Measurements from ENCODE around the gene OR6K3. TPM values are rescaled to one million over a fixed set of nuclear protein-coding genes. Genes with fewer than 3 reads are reported as not detected.

Gene OR6K3
- total and polyA plus RNA-seq, 12 donors: 0.32 TPM; not detected in 11

DNA sequence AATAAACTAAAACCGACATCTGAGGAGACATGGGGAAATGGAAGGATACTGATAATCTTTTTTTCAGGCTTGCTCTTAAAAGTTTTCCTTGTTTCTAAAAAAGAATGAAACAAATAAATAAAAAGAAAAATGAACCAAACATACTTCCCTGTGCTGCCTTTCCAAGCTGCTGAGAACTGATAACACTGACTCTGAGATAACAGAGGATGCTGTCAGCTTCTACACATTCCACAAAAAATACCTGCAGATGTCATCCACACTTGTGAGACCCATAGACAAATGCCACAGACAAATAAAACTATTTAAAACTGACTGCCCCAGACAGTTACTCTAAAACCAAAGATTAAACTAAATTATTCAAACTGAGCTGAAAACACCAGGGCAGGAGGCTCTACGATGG lies 12.0 kb upstream of the OR6K3 start:
- TF ChIP-seq, protein P1, sequence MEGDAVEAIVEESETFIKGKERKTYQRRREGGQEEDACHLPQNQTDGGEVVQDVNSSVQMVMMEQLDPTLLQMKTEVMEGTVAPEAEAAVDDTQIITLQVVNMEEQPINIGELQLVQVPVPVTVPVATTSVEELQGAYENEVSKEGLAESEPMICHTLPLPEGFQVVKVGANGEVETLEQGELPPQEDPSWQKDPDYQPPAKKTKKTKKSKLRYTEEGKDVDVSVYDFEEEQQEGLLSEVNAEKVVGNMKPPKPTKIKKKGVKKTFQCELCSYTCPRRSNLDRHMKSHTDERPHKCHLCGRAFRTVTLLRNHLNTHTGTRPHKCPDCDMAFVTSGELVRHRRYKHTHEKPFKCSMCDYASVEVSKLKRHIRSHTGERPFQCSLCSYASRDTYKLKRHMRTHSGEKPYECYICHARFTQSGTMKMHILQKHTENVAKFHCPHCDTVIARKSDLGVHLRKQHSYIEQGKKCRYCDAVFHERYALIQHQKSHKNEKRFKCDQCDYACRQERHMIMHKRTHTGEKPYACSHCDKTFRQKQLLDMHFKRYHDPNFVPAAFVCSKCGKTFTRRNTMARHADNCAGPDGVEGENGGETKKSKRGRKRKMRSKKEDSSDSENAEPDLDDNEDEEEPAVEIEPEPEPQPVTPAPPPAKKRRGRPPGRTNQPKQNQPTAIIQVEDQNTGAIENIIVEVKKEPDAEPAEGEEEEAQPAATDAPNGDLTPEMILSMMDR (IDR thresholded peaks at IDR 0.05): no peak
- Histone ChIP-seq H3K36me3 (replicated peaks in 1 of 2) (no peaks in the 10 kb centered on the region), H3K27me3 (no peaks in the 10 kb centered on the region), H3K4me3 (no peak overlapping the region), H3K4me1 (replicated peaks in 1 of 2) (no peaks in the 10 kb centered on the region), H3K9me3 (replicated peaks in 1 of 3) (no peaks in the 10 kb centered on the region), H3K27ac (no peak overlapping the region)
- whole genome bisulfite sequencing, 4 donors: 71 to 76% (median 71%) methylated on average over 2 of the region's 2 CpGs
- no peak for DNase-seq
- intact Hi-C loops (cut with DNase I): no loop called here

DNA sequence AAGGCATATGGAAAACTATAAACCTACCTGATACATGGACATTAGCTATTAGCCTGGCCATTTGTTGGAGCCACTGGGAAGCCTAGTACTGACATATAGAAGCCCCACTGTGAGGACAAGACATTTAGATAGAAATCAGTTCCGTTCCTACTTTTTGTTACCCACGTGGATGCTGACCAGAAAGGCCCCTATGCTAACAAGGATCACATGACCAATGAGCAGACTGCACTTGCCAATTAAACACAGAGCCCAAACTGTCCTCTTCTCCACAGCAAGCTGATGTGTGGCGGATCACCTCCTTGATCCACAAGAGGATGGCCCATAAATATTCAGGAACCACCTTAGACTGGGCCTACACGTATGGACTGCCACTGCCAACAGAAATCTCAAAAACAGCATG lies 11.2 kb upstream of the OR6K3 start:
- intact Hi-C loops (cut with DNase I): no loop called here
- H3K27ac ChIP-seq: no peak overlapping the region
- peaks cover 4% of the 10 kb centered on the region for H3K27me3 ChIP-seq
- H3K36me3 ChIP-seq (replicated peaks in 1 of 2): no peaks in the 10 kb centered on the region
- H3K4me3 ChIP-seq: no peak overlapping the region
- TF ChIP-seq, protein P1 (IDR thresholded peaks at IDR 0.05): no peak
- TF ChIP-seq POLR2A (IDR thresholded peaks at IDR 0.05): no peak
- H3K9me3 ChIP-seq (replicated peaks in 1 of 3): no peaks in the 10 kb centered on the region
- whole genome bisulfite sequencing, 4 donors: 82 to 96% (median 88%) methylated on average over 3 to 4 of the region's 4 CpGs
- no peak for DNase-seq
- no peaks in the 10 kb centered on the region for H3K4me1 ChIP-seq (replicated peaks in 1 of 2)

DNA sequence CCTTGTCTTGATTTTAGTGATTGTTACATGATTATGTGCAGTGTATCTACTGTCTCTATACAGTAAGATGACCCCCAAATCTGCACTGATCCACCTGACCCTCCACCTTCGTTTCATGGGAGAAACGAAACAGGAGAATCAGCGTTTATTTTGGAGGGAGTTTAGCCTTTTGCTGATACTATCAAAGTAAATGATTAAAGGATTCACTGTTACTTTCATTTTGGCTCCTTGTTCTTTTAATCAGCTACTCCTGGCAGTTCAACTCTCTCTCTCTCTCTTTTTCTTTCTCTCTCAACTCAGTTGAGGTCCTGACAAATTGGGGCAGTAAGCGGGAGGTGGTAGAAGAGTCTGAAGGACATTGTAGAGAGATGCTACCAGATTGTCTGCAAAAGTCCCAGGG lies 9.9 kb upstream of the OR6K3 start:
- no peaks in the 10 kb centered on the region for H3K36me3 ChIP-seq (replicated peaks in 1 of 2)
- H3K9me3 ChIP-seq (replicated peaks in 1 of 3): no peaks in the 10 kb centered on the region
- TF ChIP-seq POLR2A (IDR thresholded peaks at IDR 0.05): no peak
- TF ChIP-seq, protein P1 (IDR thresholded peaks at IDR 0.05): no peak
- intact Hi-C loops (cut with DNase I): no loop called here
- DNase-seq: no peak
- H3K4me1 ChIP-seq (replicated peaks in 1 of 2): no peaks in the 10 kb centered on the region
- peaks cover 4% of the 10 kb centered on the region for H3K27me3 ChIP-seq
- H3K4me3 ChIP-seq: no peak overlapping the region
- no peak overlapping the region for H3K27ac ChIP-seq
- WGBS, 4 donors: 71 to 75% (median 73%) methylated on average over 4 of the region's 4 CpGs

DNA sequence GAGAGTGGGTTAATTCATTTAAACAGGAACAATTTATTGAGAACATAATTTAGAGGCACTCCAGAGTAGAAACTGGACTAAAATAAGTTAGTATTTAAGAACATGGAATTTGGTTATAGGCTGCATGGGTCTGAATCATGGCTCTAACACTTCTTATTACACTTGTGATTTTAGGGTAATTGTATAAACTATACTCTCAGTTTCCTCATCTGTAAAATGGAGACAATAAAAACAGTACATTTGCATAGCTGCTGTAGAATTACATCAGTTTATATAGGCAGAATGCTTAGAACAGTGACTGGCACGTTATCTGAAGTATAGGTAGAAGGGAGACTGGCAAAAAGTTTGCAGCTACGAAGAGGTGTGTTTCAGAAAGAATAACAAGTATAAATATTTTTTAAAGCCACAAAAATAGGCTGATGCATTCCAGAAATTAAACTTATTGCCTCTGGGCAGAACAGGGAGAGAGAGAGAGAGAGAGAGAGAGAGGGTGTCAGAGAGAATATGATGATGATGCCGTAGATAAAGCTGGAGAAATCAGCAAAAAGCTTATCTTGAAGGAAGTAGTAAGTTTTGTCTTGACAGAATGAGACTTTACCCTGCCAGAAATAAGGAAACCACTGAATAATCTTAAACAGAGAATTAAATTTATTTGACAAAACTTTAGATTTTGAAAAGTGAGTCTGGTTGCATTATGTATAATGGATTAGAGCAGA lies 8.1 kb upstream of the OR6K3 start:
- H3K9me3 ChIP-seq (replicated peaks in 1 of 3): no peaks in the 10 kb centered on the region
- no peaks in the 10 kb centered on the region for H3K36me3 ChIP-seq (replicated peaks in 1 of 2)
- no peak overlapping the region for H3K27ac ChIP-seq
- DNase-seq: no peak
- no peak for TF ChIP-seq POLR2A (IDR thresholded peaks at IDR 0.05)
- TF ChIP-seq, protein P1 (IDR thresholded peaks at IDR 0.05): no peak
- H3K4me1 ChIP-seq (replicated peaks in 1 of 2): no peaks in the 10 kb centered on the region
- H3K4me3 ChIP-seq: no peak overlapping the region
- H3K27me3 ChIP-seq: peaks cover 4% of the 10 kb centered on the region
- 44 to 60% (median 57%) methylated on average over 3 of the region's 3 CpGs for WGBS, 4 donors
- intact Hi-C loops (cut with DNase I): no loop called here
